Stimulated activated CD4-positive, alpha-beta T cell treated with anti-CD3 and anti-CD28 coated beads, TNF-alpha, amount 100 ng/mL, for 1 hour (primary cell): ENCODE measurements around the gene HIVEP1.

Source experiments
- DNase-seq, 3 donors: peaks; one replicate each; pipeline ENCODE4 v3.0.0-alpha.2; 2020; ENCODE audit warnings: low read depth in 3 of 3, low spot score in 1 of 3

Gene HIVEP1

DNA sequence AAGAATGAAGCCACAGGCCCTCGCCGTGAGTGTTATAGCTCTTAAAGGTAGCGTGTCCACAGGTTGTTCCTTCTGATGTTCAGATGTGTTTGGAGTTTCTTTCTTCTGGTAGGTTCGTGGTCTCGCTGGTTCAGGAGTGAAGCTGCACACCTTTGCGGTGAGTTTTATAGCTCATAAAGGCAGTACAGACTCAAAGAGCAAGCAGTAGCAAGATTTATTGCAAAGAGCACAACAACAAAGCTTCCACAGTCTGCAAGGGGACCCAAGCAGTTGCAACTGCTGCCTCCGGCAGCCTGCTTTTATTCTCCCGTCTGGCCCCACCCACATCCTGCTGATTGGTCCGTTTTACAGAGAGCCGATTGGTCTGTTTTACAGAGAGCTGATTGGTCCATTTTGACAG, 5.2 kb downstream of the HIVEP1 start:
- DNase-seq: no peak

DNA sequence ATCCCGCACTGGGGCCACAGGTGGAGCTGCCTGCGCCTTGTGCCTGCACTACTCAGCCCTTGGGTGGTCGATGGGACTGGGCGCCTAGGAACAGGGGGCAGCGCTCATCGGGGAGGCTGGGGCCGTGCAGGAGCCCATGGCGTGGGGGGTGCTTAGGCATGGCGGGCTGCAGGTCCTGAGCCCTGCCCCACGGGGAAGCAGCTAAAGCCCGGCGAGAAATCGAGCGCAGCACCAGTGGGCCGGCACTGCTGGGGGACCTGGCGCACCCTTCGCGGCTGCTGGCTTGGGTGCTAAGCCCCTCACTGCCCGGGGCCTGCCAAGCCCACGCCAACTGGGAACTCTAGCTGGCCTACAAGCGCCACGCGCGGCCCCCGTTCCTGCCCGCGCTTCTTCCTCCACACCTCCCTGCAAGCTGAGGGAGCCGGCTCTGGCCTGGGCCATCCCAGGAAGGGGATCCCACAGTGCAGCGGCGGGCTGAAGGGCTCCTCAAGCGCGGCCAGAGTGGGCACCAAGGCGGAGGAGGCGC, 5.8 kb downstream of the HIVEP1 start:
- no peak for DNase-seq

DNA sequence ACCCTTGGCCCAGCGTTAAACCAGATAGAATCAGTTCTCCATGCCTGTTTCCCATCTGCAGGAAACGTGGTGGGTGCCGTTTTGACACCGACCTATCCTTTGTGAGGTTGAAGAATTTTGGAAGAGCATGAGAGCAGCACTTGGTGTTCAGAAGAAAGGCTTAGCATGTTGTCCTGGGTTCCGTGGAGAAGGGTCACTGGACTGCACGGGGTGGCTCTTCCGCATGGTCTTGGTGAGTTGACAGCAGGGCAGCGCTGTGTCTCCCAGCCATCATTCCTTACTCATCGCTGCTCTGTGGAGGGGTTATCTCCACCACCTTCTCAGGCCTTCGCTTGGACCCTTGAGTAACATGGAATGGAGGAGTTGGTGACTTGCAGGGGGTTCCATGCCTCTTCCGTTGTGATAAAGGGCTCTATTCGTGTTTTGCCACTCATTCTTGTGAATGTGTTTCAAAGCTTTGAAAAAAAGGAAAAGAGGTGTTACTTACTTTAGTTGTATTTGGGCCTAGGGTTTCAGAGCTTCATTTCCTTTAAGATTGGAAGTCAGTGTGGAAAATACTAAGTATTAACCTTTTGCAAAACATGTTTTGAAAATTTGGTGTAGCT, 8.2 kb downstream of the HIVEP1 start:
- no peak for DNase-seq

DNA sequence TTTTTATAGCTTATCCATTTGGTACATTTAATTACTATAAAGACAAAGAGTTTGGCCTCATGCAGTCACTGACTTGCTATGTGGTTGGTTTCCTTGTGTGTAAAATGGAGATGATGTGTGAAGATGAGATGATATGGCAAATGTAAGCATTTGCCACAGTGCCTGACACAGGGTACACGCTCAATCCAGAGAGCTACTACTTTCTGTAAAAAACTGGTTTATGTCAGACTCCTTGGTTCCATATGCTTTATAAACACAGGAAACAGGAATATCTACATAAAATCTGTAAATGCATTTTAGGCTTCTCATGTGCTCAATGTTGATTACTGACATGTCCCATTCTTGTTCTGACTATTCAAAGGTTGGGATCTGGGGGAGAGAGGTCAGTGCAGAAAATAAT, 10.4 kb downstream of the HIVEP1 start:
- no peak for DNase-seq

DNA sequence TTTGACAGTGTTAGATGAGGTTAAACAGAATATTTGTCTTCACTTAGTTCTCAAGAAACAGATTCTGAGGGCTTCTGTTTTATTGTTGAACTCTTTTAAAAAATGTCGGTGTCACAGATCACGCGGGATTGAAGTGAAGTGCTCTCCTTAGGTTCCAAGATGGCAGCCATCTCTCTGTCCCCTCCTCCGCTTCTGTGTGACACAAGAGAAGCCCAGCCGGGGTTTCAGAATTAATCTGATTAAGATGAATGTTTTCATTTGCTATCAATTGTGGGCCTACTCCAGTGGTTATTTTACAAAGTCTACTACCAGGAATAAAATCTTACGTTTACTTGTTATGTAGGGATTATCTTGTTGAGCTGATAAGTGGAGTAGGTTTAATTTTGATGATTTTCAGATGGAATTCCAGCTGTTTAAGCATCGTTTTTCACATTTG, 10.9 kb downstream of the HIVEP1 start:
- no peak for DNase-seq

DNA sequence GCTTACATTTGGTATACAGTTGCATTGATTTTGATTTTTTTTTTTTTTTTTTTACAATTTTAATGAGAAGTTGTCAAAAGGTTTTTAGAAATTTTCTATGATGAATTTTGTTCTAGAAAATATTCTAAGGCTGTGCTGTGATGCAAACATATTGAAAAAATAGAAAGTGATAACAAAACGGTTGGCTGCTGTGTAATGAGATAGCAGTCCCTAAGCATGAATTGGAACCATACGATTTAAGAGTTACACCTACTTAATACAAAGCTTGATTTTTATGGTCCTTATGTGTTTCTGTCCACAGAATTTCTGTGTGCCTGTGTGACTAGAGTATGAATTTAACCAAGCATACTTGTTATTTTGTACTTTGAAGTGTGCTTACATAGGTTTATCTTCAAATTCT, 12.1 kb downstream of the HIVEP1 start:
- DNase-seq: no peak

DNA sequence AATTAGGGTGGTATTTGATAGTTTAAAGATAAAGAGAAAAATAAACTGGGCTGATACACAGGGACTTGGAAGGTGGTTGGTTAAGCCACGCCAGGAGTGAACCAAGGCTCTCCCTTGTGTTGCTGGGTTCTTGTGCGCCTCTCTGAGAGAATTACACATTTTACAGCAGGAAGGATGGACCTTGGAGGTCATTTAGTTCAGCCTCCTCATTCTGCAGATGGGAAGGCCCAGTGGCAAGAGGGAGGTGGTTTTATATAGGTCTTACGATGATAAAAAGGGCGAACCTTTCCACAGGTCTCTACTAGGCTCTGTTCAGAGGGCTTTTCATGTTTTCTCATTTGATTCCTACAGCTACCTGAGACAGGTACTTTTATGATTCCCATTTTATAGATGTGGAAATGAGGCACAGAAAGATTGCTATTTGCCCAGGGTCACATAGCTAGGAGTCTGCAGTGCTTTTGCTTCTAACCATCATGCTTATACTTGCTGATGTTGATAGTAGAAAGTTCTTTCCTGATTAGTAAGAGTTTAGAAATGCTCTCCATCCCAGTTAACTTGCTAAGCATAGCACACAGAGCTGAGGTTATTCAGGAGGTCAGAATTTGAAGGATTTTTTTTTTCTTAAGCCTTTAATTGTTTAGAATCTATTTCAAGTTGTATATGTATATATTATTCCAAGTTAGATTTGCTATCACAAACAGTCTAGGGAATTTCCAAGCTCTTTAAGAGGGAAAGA, 12.8 kb downstream of the HIVEP1 start:
- no peak for DNase-seq

DNA sequence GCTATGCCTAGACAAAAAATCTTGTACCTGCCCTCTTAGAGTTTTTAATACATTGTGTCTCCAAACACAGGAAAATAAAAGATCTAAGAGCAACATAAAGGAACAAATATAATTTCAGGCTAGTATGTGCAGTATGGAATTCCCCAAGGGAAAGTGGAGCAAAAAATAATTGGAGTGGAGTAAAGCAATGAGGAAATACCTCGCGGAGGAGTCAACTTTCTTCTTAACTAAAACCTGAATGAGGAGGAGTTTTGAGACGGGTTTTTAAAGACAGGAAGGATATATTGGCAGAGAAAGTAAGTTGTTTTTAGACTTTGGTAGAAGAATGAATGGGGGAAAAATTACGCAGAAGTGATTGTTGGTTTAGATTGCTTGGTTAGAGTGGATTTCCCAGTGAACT, 14.0 kb downstream of the HIVEP1 start:
- no peak for DNase-seq

DNA sequence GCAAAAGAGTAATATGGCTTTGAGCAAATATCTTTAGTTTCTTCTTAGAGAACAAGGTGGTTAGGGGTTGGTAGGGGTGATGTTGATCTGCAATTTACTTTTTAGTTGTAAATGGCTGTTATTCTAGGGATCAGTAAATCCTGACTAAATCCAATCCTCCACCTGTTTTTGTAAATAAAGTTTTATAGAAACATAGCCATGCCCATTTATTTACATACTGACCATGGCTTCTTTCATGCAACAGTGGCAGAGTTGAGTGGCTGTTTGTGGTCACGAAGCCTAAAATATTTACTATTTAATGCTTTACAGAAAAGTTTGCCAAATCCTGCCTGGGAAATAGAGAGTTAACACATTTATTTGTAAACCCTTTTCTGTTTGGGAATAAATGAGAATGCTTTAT, 14.7 kb downstream of the HIVEP1 start:
- DNase-seq: no peak

DNA sequence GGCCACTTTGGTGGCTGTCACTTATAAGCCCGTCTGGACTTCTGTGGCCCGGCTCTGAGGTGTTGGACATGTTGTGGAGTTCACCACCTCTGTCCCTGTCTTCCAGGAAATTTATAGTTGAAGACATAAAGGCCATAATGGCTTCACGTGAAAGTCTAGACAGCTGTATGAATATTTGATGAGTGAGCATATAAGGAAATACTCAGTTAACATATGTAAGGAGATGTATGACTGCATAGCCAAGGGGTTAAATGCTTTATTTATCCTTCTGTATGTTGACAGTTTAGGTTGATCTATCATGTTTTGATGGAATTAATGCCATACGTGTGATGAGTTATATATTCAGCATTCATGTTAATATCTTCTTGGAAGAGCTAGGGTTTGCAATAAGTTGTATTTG, 16.1 kb downstream of the HIVEP1 start:
- no peak for DNase-seq

DNA sequence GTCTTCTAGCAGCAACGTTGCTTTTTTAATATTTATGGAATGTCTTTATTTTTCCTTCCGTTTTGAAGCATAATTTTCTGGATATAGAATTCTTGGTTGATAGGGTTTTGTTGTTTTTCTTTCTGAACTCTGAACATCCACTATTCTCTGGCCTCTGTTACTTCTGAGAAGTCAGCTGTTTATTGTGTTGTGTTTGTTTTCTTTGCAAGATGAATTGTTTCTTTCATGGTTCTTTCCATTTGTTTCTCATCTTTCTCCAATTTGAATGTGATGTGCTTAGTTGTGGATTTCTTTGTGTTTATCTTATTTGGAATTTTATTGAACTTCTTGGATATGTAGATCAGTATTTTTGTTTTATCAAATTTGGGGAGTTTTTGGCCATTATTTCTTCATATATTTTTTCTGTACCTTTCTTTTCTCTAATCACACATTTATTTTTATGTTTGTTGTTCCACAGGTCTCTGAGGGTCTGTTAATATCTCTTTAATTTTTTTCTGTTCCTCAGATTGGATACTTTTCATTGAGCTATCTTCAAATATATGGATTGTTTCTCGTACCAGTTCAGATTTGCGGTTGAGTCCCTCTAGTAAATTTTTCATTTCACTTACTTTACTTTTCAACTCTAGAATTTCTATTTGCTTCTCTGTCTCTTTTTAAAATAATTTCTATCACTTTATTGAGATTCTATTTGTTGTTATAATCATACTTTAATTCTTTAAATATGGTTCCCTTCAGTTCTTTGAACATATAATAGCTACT, 18.0 kb downstream of the HIVEP1 start:
- no peak for DNase-seq

DNA sequence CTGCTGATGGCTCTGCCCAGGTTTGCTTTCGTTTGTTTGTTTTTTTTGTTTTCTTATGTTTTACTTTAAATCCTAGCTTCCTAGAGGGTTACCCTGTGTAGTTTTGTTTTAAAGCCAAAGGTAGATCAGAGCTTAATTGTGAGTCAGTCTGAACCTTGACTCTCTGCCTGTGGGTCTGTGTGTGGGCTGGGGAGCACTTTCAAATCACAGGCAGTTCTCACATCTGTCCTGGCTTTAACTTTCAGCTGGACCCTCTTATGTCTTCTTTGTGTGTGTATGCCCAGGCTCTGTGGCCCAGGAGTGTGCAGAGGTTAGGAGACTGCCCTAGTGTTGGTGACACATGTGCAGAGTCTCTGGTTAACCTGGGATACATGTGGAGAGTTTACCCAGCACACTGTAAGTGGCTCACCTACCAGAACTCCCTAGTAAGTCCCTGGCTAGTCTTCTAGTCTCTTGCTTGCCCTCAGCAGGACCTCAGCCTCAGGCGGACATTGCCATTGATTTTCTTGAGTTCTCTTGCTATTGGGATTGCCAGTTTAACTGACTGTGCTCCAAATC, 19.0 kb downstream of the HIVEP1 start:
- DNase-seq: no peak

DNA sequence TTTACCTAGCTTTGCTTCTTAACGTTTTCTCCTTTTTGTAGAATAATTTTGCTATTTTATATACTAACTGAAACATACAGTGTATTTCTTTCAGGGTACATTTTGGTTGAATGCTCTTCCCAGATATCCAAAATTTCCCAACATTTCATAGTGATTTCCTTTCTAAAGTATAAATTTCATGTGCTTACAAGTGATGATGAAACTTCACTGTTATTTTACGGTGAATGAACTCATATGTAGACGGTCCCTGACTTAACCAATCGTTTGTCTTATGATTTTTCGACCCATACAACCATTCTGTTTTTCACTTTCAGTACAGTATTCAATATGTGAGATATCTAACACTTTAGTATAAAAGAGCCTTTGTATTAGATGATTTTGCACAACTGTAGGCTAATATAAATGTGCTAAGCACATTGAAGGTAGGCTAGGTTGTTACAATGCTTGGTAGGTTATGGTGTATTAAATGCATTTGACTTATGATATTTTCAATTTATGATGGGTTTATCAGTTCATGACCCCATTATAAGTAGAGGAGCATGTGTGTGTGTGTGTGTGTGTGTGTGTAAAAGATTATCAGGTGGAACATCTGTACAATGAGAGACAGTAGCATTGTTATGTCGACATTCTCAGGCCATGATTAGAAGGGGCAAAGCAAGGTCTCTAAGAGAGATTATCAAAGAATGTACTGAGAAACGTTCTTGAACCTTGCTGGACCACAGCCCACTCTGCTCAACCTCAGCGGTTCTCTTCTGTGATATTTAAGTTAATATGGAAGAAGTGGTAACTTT, 20.9 kb downstream of the HIVEP1 start:
- no peak for DNase-seq

DNA sequence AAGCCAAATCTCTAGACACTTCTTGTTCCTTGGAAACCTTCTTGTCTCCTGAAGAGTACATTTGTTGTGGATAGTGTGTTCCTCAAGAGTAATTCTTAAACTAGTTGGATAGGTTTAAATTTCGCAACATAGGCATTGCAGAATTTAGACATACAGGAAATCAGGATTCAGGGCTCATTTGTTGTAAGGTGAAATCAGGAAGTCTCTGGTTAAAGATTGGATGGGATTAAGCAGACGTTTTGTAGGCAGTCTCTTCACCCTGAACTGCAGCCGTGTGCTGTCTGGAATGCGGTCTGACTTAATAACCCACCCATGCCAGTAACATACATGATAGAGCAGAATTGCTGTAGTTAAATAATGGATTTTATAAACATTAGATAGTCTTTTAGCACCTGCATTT, 21.7 kb downstream of the HIVEP1 start:
- no peak for DNase-seq

DNA sequence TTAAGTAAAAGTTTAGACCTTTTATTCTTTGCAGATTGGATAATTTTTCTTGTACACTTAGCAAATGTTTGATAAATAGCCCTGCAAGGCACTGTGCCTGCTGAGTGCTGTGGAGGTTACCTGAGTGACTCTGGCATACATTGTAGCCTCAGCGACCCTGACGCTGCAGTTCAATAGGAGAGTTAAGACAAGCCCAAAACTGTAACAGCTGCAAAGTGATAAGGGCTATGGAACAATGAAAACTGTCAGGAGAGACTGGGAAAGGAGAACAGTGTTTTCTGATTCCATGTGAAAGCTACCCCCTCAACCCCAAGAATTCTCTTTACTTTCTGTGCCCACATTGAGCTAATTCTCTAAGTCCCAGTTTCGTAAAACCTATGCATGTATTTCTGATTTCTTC, 22.2 kb downstream of the HIVEP1 start:
- no peak for DNase-seq

DNA sequence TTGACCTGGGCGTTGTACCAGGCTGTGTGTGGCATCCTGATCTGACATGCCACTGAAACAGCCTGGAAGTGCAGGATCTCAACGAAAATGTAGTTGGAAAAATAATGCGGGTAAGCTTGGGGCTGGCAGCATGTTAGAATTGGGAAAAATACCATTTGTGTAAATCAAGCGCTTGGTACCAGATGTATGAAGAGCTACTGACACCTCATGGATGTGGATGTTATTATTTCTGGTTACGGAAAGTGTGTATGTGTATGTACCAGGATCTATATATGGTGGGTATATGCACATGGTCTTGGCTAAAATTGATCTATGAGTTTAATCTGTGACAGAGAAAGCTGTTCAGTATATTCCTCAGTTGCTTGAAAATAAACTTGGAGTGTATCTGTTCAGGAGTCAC, 22.7 kb downstream of the HIVEP1 start:
- no peak for DNase-seq

DNA sequence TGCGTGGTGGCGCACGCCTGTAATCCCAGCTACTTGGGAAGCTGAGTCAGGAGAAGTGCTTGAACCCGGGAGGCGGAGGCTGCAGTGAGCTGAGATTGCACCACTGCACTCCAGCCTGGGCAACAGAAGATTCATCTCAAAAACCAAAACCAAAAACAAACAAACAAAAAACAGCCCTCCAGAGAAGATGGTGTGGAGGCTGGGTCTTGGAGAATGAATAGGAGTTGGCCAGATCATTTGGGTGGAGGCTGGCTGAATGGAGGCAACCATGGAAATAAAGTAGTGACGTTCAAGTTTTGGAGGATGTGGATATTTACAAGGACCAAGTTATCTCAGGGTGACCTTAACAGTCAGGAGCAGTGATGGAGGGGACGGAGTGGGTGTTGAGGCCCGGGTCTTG, 24.7 kb downstream of the HIVEP1 start:
- no peak for DNase-seq

DNA sequence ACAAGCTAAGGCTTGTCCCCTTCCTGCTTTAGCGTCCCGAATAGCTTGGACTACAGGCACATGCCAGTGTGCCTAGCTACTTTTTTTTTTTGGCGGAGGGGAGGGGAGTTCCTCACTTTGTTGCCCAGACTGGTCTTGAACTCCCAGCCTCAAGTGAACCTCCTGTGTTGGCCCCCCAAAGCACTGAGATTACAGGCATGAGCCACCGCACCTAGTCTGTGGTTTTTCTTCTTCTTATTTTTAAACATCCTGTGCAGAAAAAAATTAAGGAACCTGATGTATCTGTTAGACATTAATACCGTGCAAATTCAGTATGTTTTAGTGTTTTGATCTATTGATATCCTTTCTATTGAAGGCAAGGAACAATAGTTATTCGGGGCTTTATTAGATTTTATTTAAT, 25.7 kb downstream of the HIVEP1 start:
- DNase-seq: no peak

DNA sequence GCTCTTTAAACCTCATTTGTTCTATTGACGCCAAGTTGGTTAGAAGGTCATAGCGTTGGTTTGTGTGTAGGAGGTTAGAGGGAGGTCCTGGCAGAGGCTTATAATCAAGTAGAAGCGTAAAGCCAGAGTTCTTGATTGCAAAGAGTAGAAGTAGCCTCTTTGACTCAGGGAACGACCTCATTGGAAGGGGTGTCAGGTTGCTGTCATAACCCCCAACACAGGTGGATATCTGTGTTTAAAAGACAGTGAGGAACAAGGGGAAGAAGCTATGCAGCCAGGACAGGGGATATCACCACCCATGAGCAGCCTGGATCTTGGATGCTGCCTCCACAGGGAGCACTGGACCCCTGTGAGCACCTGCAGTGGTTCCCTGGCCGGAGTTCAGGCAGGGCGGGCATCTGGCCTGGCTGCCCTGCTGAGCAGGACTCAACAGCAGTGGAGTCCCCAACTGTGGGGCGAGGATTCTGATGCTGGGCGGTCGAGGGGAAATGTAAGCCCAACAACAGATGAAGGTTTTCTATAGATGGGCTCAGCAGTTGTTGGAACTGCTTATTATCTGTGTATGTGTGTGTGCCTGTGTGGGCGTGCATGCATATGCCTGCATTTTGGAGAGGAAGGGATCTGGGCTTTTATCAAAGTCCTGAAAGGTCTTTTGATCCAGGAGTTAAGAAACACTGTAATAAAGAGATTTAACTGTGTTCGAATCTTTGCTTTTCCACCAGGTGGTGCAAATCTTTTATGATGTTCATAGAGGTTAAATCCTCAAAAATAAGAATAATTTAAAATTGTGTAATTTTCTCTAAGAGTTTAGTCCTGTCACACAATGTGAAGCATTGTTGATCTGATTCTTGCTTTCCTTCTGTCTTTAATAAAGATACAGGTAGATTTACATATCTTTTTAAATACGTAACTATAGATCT, 27.7 kb downstream of the HIVEP1 start:
- DNase-seq: no peak

DNA sequence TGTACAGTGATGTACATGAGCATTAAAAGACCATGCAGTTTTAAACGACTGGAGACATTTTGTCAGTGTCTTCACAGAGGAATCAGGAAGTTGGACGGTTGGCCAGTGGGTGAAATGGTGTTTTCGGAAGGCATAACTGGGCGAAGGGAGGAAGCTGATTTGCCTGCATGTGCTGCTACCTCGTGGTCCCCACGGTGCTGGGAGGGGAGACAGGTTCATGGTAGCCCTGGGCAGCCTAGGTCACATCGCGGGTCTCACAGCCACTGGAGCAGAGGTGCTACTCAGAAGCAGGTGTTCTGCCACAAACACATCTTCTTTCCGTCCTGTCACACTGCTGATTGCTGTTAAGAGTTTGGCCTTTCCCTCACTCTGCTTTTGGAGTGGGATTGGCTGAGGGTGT, 35.2 kb downstream of the HIVEP1 start:
- no peak for DNase-seq
